Measurements from ENCODE around the gene CDC25C. TPM values are rescaled to one million over a fixed set of nuclear protein-coding genes. Genes with fewer than 3 reads are reported as not detected.
"Not testable (repeated sequence)": the region's sequence is repeated elsewhere in the genome, so short reads cannot be mapped to it uniquely, and the experiment has no call there.

Gene CDC25C
- total RNA-seq, 2 experiments from 2014 or later = 19.2 to 21.1 TPM

DNA sequence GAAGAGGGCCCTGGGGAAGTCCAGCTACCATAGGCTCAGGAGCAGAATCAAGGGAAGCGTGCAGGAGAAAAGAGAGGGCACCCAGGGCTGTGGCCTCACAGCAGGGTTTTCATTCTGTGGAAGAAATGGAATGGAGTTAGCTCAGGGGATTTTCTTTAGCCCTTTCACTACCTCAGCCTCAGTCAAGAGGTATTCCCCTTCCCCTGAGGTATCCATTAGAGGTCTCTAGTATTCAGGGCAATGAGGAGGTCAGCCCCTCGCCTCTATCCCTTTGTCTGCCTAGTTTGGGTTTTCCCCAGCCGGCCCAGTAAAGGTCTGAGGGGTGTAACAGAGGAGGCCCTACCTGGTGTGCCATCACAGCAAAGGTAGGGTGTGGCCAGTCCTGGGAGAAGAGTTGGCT lies 78.7 kb downstream of the CDC25C start:
- no peaks in the 10 kb centered on the region for H3K36me3 ChIP-seq (ENCODE audit: insufficient read depth, low read length)
- H3K4me3 ChIP-seq (ENCODE audit: low read depth, low read length, poor library complexity, severe bottlenecking) = no peak overlapping the region
- H4K20me1 ChIP-seq (ENCODE audit: insufficient read depth, low read length) = no peaks in the 10 kb centered on the region
- CTCF ChIA-PET (ENCODE audit: unreplicated experiment) = no interaction called here
- POLR2A ChIA-PET = no interaction called here
- no peak overlapping the region for H3K4me2 ChIP-seq (ENCODE audit: low read length)
- H3K79me2 ChIP-seq (ENCODE audit: insufficient read depth, low read depth, low read length) = no peaks in the 10 kb centered on the region
- H3K9me3 ChIP-seq (ENCODE audit: low read length) = no peaks in the 10 kb centered on the region
- BruUV-seq (replicated peaks) = no TSS peak
- no peaks in the 10 kb centered on the region for H3K9me2 ChIP-seq (ENCODE audit: insufficient read depth, low read length)
- no peak for DNase-seq (ENCODE audit: low spot score)
- no peak overlapping the region for H3K27ac ChIP-seq (ENCODE audit: low read depth, low read length, poor library complexity, severe bottlenecking)
- intact Hi-C loops (cut with micrococcal nuclease; ENCODE audit: unreplicated experiment) = no loop called here
- no peak for TF ChIP-seq EZH2phosphoT487 (IDR thresholded peaks at IDR 0.05; ENCODE audit: borderline replicate concordance, low read depth, low read length)
- TF ChIP-seq, protein P1, sequence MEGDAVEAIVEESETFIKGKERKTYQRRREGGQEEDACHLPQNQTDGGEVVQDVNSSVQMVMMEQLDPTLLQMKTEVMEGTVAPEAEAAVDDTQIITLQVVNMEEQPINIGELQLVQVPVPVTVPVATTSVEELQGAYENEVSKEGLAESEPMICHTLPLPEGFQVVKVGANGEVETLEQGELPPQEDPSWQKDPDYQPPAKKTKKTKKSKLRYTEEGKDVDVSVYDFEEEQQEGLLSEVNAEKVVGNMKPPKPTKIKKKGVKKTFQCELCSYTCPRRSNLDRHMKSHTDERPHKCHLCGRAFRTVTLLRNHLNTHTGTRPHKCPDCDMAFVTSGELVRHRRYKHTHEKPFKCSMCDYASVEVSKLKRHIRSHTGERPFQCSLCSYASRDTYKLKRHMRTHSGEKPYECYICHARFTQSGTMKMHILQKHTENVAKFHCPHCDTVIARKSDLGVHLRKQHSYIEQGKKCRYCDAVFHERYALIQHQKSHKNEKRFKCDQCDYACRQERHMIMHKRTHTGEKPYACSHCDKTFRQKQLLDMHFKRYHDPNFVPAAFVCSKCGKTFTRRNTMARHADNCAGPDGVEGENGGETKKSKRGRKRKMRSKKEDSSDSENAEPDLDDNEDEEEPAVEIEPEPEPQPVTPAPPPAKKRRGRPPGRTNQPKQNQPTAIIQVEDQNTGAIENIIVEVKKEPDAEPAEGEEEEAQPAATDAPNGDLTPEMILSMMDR (conservative IDR thresholded peaks at IDR 0.05; ENCODE audit: low read length) = no peak
- H2AFZ ChIP-seq (ENCODE audit: low read length) = no peak overlapping the region
- no peaks in the 10 kb centered on the region for H3K4me1 ChIP-seq (ENCODE audit: insufficient read depth, low read length, poor library complexity, severe bottlenecking)

DNA sequence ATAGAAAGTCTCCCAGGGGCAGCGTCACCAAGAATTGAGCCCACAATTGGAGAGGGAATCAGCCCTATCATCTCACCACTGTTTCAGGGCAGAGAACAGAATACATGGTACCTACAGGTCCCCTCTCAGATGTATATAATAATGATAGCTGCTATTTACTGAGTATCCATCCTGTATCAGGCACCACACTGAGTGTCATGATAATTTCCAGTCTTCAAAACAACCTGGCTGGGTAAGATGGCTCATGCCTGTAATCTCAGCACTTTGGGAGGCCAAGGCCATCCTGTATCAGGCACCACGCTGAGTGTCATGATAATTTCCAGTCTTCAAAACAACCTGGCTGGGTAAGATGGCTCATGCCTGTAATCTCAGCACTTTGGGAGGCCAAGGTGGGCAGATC lies 83.8 kb downstream of the CDC25C start:
- H4K20me1 ChIP-seq (ENCODE audit: insufficient read depth, low read length); H2AFZ ChIP-seq (ENCODE audit: low read length); H3K4me3 ChIP-seq (ENCODE audit: low read depth, low read length, poor library complexity, severe bottlenecking); BruUV-seq (replicated peaks); CTCF ChIA-PET (ENCODE audit: unreplicated experiment); H3K9me3 ChIP-seq (ENCODE audit: low read length); H3K27ac ChIP-seq (ENCODE audit: low read depth, low read length, poor library complexity, severe bottlenecking); H3K4me1 ChIP-seq (ENCODE audit: insufficient read depth, low read length, poor library complexity, severe bottlenecking); H3K79me2 ChIP-seq (ENCODE audit: insufficient read depth, low read depth, low read length); H3K36me3 ChIP-seq (ENCODE audit: insufficient read depth, low read length); H3K9me2 ChIP-seq (ENCODE audit: insufficient read depth, low read length); H3K4me2 ChIP-seq (ENCODE audit: low read length); intact Hi-C loops (cut with micrococcal nuclease; ENCODE audit: unreplicated experiment); DNase-seq (ENCODE audit: low spot score): not testable (repeated sequence)
- POLR2A ChIA-PET = interaction anchor here (2.3 kb wide), 1 partner anchor 17 kb away, joined by 5 read pairs; no protein-coding TSS in a partner anchor

DNA sequence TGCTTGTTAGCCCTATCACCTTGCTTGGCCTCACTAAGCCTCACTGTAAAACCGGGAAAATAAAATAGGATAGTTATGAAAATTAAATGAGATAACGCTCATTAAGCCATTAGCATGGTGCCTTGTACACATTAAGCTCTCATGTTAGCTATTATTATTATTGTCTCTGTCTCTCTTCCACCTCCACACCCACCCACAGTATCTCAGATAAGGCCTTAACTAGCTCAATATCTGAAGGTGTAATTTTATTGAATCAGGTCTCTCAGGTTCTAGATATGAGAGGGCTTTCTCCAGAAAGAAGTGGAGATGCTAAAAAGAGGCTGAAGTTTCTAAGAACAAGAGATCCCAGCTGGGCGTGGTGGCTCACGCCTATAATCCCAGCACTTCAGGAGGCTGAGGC lies 84.8 kb downstream of the CDC25C start:
- Histone ChIP-seq H3K9me3 (ENCODE audit: low read length) (no peaks in the 10 kb centered on the region), H3K4me1 (ENCODE audit: insufficient read depth, low read length, poor library complexity, severe bottlenecking) (no peaks in the 10 kb centered on the region), H3K4me3 (ENCODE audit: low read depth, low read length, poor library complexity, severe bottlenecking) (no peak overlapping the region), H4K20me1 (ENCODE audit: insufficient read depth, low read length) (no peaks in the 10 kb centered on the region), H3K79me2 (ENCODE audit: insufficient read depth, low read depth, low read length) (no peaks in the 10 kb centered on the region), H2AFZ (ENCODE audit: low read length) (no peak overlapping the region), H3K36me3 (ENCODE audit: insufficient read depth, low read length) (no peaks in the 10 kb centered on the region), H3K9me2 (ENCODE audit: insufficient read depth, low read length) (no peaks in the 10 kb centered on the region), H3K4me2 (ENCODE audit: low read length) (no peak overlapping the region), H3K27ac (ENCODE audit: low read depth, low read length, poor library complexity, severe bottlenecking) (no peak overlapping the region)
- TF ChIP-seq EZH2phosphoT487 (IDR thresholded peaks at IDR 0.05; ENCODE audit: borderline replicate concordance, low read depth, low read length) = no peak
- TF ChIP-seq, protein P1 (conservative IDR thresholded peaks at IDR 0.05; ENCODE audit: low read length) = no peak
- intact Hi-C loops (cut with micrococcal nuclease; ENCODE audit: unreplicated experiment) = no loop called here
- BruUV-seq (replicated peaks) = no TSS peak
- DNase-seq (ENCODE audit: low spot score) = no peak
- POLR2A ChIA-PET = interaction anchor here (0.5 to 2.3 kb wide), 6 partner anchors 11 to 547 kb away, joined by 3 to 5 read pairs (median 4); no protein-coding TSS in a partner anchor
- CTCF ChIA-PET (ENCODE audit: unreplicated experiment) = no interaction called here
